HCT116 (cell line): ENCODE measurements around the gene PGPEP1. TPM values are rescaled to one million over a fixed set of nuclear protein-coding genes. Genes with fewer than 3 reads are reported as not detected.

ENCODE experiments used
- ATAC-seq: fragments of 200-7000 bp; cut with Tn5 transposase; 2 replicates; pipeline ENCODE4 v1.9.1; 2020; ENCODE audit warnings: mild to moderate bottlenecking, moderate library complexity
- BruUV-seq: library from RNA; stranded (reverse); fragments of 400-500 nt; replicated peaks from 2 replicates; lab custom pipeline; 2021; lab: Mats Ljungman, UMichigan
- CTCF ChIA-PET: fragments of 300-600 bp; sonication (Branson Sonifier 250); formaldehyde crosslinking; loops from one replicate; lab custom pipeline; 2021; ENCODE audit warnings: antibody characterized with exemption; lab: Charles Lee
- POLR2A ChIA-PET: fragments of 300-600, 350-600 bp; sonication (Branson Sonifier 250); formaldehyde crosslinking; loops from one replicate; lab custom pipeline; 2021; ENCODE audit warnings: antibody characterized with exemption; lab: Charles Lee
- RAD21 ChIA-PET, 2 experiments: fragments of 300-600 bp; sonication (Branson Sonifier 250); formaldehyde crosslinking; loops; one replicate each; lab custom pipeline; 2023; ENCODE audit warnings: low total read pairs in 2 of 2; ENCODE audit not compliant: uncharacterized antibody in 2 of 2, unreplicated experiment in 2 of 2, low non-redundant PET in 1 of 2; lab: Charles Lee
- DNase-seq: peaks from one replicate; pipeline ENCODE4 v3.0.0-alpha.2; 2010; ENCODE audit warnings: low read depth, low spot score
- H2AFZ ChIP-seq: fragments of 200-600 bp; shearing (Covaris generic), sonication (generic); 2 replicates; pipeline ENCODE4 v1.6.1; 2017; ENCODE audit warnings: low read depth, mixed run types, mixed read lengths, antibody characterized with exemption, low read length; ENCODE audit not compliant: poor library complexity, severe bottlenecking
- H3K27ac ChIP-seq: 2 replicates; pipeline ENCODE4 v1.5.1; 2012; ENCODE audit warnings: low read depth, low read length
- H3K27me3 ChIP-seq: fragments of 200-600 bp; sonication (generic); 2 replicates; pipeline ENCODE4 v1.6.1; 2016; ENCODE audit warnings: mixed run types, low read length, mixed read lengths; ENCODE audit not compliant: insufficient read depth
- H3K36me3 ChIP-seq, 2 experiments: fragments of 200-500 bp in 1 of 2; fragments of 200-600 bp in 1 of 2; sonication (Bioruptor generic) in 1 of 2; sonication (generic) in 1 of 2; 2 replicates each; pipeline versions ENCODE4 v1.5.1 to v1.6.1; 2014 to 2016; ENCODE audit warnings: low read length in 2 of 2, inconsistent platforms in 1 of 2, mixed read lengths in 1 of 2, mixed run types in 1 of 2; ENCODE audit not compliant: insufficient read depth in 2 of 2, control insufficient read depth in 1 of 2
- H3K4me1 ChIP-seq, 2 experiments: fragments of 200-600 bp in 1 of 2; sonication (generic) in 1 of 2; 2 replicates each; pipeline versions ENCODE4 v1.5.1 to v1.6.1; 2012 to 2017; ENCODE audit warnings: low read length in 2 of 2, inconsistent platforms in 1 of 2, mild to moderate bottlenecking in 1 of 2, mixed read lengths in 1 of 2, mixed run types in 1 of 2, moderate library complexity in 1 of 2; ENCODE audit not compliant: insufficient read depth in 2 of 2, control insufficient read depth in 1 of 2
- H3K4me2 ChIP-seq: fragments of 200-600 bp; sonication (generic); 2 replicates; pipeline ENCODE4 v1.6.1; 2017; ENCODE audit warnings: mixed run types, low read length, mixed read lengths
- H3K4me3 ChIP-seq, 2 experiments: fragments of 200-600 bp in 1 of 2; sonication (generic) in 1 of 2; replicated peaks in 1 of 2; 2 replicates each; pipeline ENCODE4 v1.5.1; 2011 to 2016; ENCODE audit warnings: low read length in 2 of 2, control low read depth in 1 of 2, low read depth in 1 of 2, mild to moderate bottlenecking in 1 of 2, mixed read lengths in 1 of 2, mixed run types in 1 of 2
- H3K79me2 ChIP-seq: fragments of 200-600 bp; sonication (generic); 2 replicates; pipeline ENCODE4 v1.6.1; 2017; ENCODE audit warnings: mild to moderate bottlenecking, mixed run types, low read length, moderate library complexity, mixed read lengths; ENCODE audit not compliant: insufficient read depth
- H3K9ac ChIP-seq: fragments of 200-600 bp; sonication (generic); 2 replicates; pipeline ENCODE4 v1.6.1; 2016; ENCODE audit warnings: low read length, mixed read lengths
- H3K9me2 ChIP-seq: fragments of 200-600 bp; sonication (generic), shearing (Covaris generic); 2 replicates; pipeline ENCODE4 v1.6.1; 2017; ENCODE audit warnings: mixed run types, mild to moderate bottlenecking, moderate library complexity; ENCODE audit not compliant: insufficient read depth
- H3K9me3 ChIP-seq, 2 experiments: fragments of 200-500 bp in 1 of 2; fragments of 200-600 bp in 1 of 2; sonication (Bioruptor generic) in 1 of 2; sonication (generic) in 1 of 2; 2 replicates each; pipeline ENCODE4 v1.6.1; 2014 to 2017; ENCODE audit warnings: low read length in 2 of 2, mixed read lengths in 2 of 2, inconsistent platforms in 1 of 2, low read depth in 1 of 2, mild to moderate bottlenecking in 1 of 2, mixed run types in 1 of 2, moderate library complexity in 1 of 2; ENCODE audit not compliant: control insufficient read depth in 1 of 2, insufficient read depth in 1 of 2
- H4K20me1 ChIP-seq: fragments of 200-600 bp; sonication (generic), shearing (Covaris generic); 2 replicates; pipeline ENCODE4 v1.6.1; 2017; ENCODE audit warnings: mixed run types, mild to moderate bottlenecking, moderate library complexity; ENCODE audit not compliant: insufficient read depth
- JUND ChIP-seq: IDR thresholded peaks from 2 replicates; pipeline ENCODE4 v1.6.1; 2012
- POLR2A ChIP-seq: IDR thresholded peaks from 2 replicates; pipeline ENCODE4 v1.7.0; 2011; ENCODE audit warnings: borderline replicate concordance; ENCODE audit not compliant: insufficient read depth, insufficient read length; ENCODE audit errors: extremely low read depth
- RAD21 ChIP-seq: IDR thresholded peaks from 2 replicates; pipeline ENCODE4 v1.6.1; 2012; ENCODE audit warnings: low read depth, mild to moderate bottlenecking
- YY1 ChIP-seq: IDR thresholded peaks from 2 replicates; pipeline ENCODE4 v1.6.1; 2011; ENCODE audit warnings: low read length, low read depth, moderate library complexity, mild to moderate bottlenecking; ENCODE audit not compliant: insufficient replicate concordance; ENCODE audit errors: extremely low read depth
- intact Hi-C: fragments of 100-400 bp; cut with micrococcal nuclease; formaldehyde crosslinking; loops from 2 replicates; pipeline ENCODE4 v1.10.0; 2022
- total RNA-seq: library from RNA; stranded (reverse); gene quantifications from one replicate; pipeline ENCODE4 v1.2.1, GENCODE V29; 2021; ENCODE audit not compliant: unreplicated experiment
- TF ChIP-seq, protein P1 (sequence below): IDR thresholded peaks from 2 replicates; pipeline ENCODE4 v1.6.1; 2012
- TF ChIP-seq, protein P2 (sequence below), 3 experiments: fragments of 200-600 bp in 1 of 3; sonication (generic) in 1 of 3; IDR thresholded peaks in 2 of 3; conservative IDR thresholded peaks in 1 of 3; 2 replicates each; pipeline ENCODE4 v1.5.1; 2012 to 2017; ENCODE audit warnings: low read depth in 2 of 3, low read length in 2 of 3, antibody characterized with exemption in 1 of 3, borderline replicate concordance in 1 of 3, control low read depth in 1 of 3, mild to moderate bottlenecking in 1 of 3, mixed read lengths in 1 of 3, mixed run types in 1 of 3, moderate library complexity in 1 of 3; ENCODE audit not compliant: insufficient read depth in 1 of 3

Gene PGPEP1
- total RNA-seq, 1 experiment from 2014 or later = 30.9 TPM

GRCh38 chr19:18406749-18407148 lies 66.4 kb downstream of the PGPEP1 start:
- Histone ChIP-seq H3K79me2 (no peaks in the 10 kb centered on the region), H2AFZ (no peak overlapping the region), H4K20me1 (no peaks in the 10 kb centered on the region), H3K9me2 (no peaks in the 10 kb centered on the region), H3K36me3 (no peaks in the 10 kb centered on the region), H3K4me2 (no peak overlapping the region), H3K4me1 (peaks cover 13 to 28% of the 10 kb centered on the region in 2 experiments), H3K4me3 (no peak overlapping the region), H3K27ac (no peak overlapping the region), H3K9ac (no peak overlapping the region), H3K27me3 (no peaks in the 10 kb centered on the region), H3K9me3 (no peaks in the 10 kb centered on the region)
- no TSS peak for BruUV-seq
- ChIA-PET CTCF (no interaction called here), RAD21 (no interaction called here), POLR2A (no interaction called here)
- intact Hi-C loops = no loop called here
- TF ChIP-seq POLR2A (no peak), JUND (no peak), YY1 (no peak), RAD21 (no peak)
- TF ChIP-seq, protein P1, sequence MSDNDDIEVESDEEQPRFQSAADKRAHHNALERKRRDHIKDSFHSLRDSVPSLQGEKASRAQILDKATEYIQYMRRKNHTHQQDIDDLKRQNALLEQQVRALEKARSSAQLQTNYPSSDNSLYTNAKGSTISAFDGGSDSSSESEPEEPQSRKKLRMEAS = no peak
- DNase-seq = no peak
- ATAC-seq = no peak

DNA sequence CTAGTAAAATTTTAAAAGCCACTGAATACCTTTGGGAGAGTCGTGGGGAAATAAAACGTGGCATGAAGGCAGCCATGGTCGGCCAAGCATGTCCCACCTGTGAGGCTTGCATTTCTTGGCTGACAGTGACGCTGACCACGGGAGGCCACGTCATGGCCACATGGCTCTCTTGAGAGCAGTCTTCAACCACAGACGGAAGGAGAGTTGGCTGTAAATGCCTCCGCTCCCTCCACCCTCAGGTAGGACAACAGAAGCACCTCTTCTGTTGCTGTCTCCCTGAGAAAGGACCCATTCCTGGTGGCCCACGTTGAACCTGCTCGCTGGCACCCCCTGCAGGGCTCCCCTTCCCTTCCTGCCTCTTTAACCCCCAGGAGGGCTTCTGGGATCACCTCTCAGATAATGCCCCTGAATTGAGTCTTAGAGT lies 67.7 kb downstream of the PGPEP1 start:
- Histone ChIP-seq H3K9ac (no peak overlapping the region), H3K9me2 (no peaks in the 10 kb centered on the region), H4K20me1 (no peaks in the 10 kb centered on the region), H3K4me3 (no peak overlapping the region), H3K36me3 (no peaks in the 10 kb centered on the region), H3K27ac (peak overlapping the region; percentile 4; the same call in 1 of the 2 replicates), H2AFZ (peak overlapping the region; percentile 35), H3K79me2 (no peaks in the 10 kb centered on the region), H3K27me3 (no peaks in the 10 kb centered on the region), H3K4me2 (no peak overlapping the region), H3K9me3 (no peaks in the 10 kb centered on the region), H3K4me1 (peaks cover 9 to 30% of the 10 kb centered on the region in 2 experiments; a peak in 3 of 4 replicates)
- CTCF ChIA-PET = no interaction called here
- intact Hi-C loops = no loop called here
- POLR2A ChIA-PET = no interaction called here
- no peak for DNase-seq
- ATAC-seq = peak; percentile 51
- BruUV-seq = no TSS peak
- RAD21 ChIA-PET = no interaction called here
- TF ChIP-seq, protein P2, sequence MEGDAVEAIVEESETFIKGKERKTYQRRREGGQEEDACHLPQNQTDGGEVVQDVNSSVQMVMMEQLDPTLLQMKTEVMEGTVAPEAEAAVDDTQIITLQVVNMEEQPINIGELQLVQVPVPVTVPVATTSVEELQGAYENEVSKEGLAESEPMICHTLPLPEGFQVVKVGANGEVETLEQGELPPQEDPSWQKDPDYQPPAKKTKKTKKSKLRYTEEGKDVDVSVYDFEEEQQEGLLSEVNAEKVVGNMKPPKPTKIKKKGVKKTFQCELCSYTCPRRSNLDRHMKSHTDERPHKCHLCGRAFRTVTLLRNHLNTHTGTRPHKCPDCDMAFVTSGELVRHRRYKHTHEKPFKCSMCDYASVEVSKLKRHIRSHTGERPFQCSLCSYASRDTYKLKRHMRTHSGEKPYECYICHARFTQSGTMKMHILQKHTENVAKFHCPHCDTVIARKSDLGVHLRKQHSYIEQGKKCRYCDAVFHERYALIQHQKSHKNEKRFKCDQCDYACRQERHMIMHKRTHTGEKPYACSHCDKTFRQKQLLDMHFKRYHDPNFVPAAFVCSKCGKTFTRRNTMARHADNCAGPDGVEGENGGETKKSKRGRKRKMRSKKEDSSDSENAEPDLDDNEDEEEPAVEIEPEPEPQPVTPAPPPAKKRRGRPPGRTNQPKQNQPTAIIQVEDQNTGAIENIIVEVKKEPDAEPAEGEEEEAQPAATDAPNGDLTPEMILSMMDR (IDR thresholded peaks at IDR 0.05 in 2 of 3, conservative IDR thresholded peaks at IDR 0.05 in 1 of 3; ENCODE audit: borderline replicate concordance in 1 of 3, insufficient read depth in 1 of 3, low read depth in 2 of 3, low read length in 2 of 3) = peak; percentile 69 to 84 (median 73)
- TF ChIP-seq YY1 (no peak), RAD21 (peak; percentile 75)
